K562 (cell line): Measurements from ENCODE around the gene RNASEH2A. TPM values are rescaled to one million over a fixed set of nuclear protein-coding genes. Genes with fewer than 3 reads are reported as not detected.

Experiments
- ATF7 ChIP-seq: fragments of 450-650 bp; IDR thresholded peaks from 2 replicates; pipeline ENCODE4 v1.7.1; 2014; ENCODE audit warnings: mild to moderate bottlenecking, moderate library complexity
- CXXC5 ChIP-seq: fragments of 250-450 bp; sonication (Bioruptor Pico); IDR thresholded peaks from 2 replicates; pipeline ENCODE4 v1.8.0; 2022; ENCODE audit warnings: inconsistent platforms, mild to moderate bottlenecking, moderate library complexity
- DPF2 ChIP-seq: fragments of 450-650 bp; IDR thresholded peaks from 2 replicates; pipeline ENCODE4 v1.6.1; 2016
- ERF ChIP-seq: fragments of 450-650 bp; formaldehyde crosslinking; IDR thresholded peaks from 2 replicates; pipeline ENCODE4 v1.4.0; 2020; ENCODE audit warnings: mild to moderate bottlenecking, mixed read lengths
- GABPB1 ChIP-seq: sonication (generic); formaldehyde crosslinking; IDR thresholded peaks from 2 replicates; pipeline ENCODE4 v1.8.0; 2022; ENCODE audit warnings: mild to moderate bottlenecking, missing genetic modification reagents
- HIVEP1 ChIP-seq: fragments of 250-450 bp; sonication (Bioruptor Pico); IDR thresholded peaks from 2 replicates; pipeline ENCODE4 v1.4.0; 2020; ENCODE audit warnings: mild to moderate bottlenecking
- MTA3 ChIP-seq: fragments of 450-650 bp; formaldehyde crosslinking; IDR thresholded peaks from 2 replicates; pipeline ENCODE4 v1.6.1; 2017; ENCODE audit warnings: mild to moderate bottlenecking, borderline replicate concordance
- NFYB ChIP-seq: IDR thresholded peaks from 2 replicates; pipeline ENCODE4 v1.6.1; 2011; ENCODE audit warnings: mild to moderate bottlenecking, moderate library complexity; ENCODE audit not compliant: insufficient read length; ENCODE audit errors: extremely low read depth
- PHB2 ChIP-seq: fragments of 450-650 bp; IDR thresholded peaks from 2 replicates; pipeline ENCODE4 v1.6.1; 2017; ENCODE audit warnings: low read depth
- PHF21A ChIP-seq: fragments of 450-650 bp; IDR thresholded peaks from 2 replicates; pipeline ENCODE4 v1.6.1; 2017; ENCODE audit warnings: low read depth, borderline replicate concordance
- RBBP5 ChIP-seq: fragments of 200-600 bp; sonication (generic); IDR thresholded peaks from 2 replicates; pipeline ENCODE4 v1.6.1; 2012; ENCODE audit warnings: borderline replicate concordance, mild to moderate bottlenecking, low read length, control low read depth, inconsistent platforms; ENCODE audit not compliant: insufficient read depth, poor library complexity, severe bottlenecking
- RBFOX2 ChIP-seq: fragments of 200-400 bp; formaldehyde crosslinking; IDR thresholded peaks from 2 replicates; pipeline ENCODE4 v1.6.1; 2017; ENCODE audit warnings: low read depth, mild to moderate bottlenecking, low read length, moderate library complexity
- RBM15 ChIP-seq: fragments of 200-400 bp; formaldehyde crosslinking; IDR thresholded peaks from 2 replicates; pipeline ENCODE4 v1.6.1; 2018; ENCODE audit warnings: mild to moderate bottlenecking, low read length, moderate library complexity; ENCODE audit not compliant: insufficient read depth
- SREBF1 ChIP-seq: fragments of 150-350 bp; IDR thresholded peaks from 2 replicates; pipeline ENCODE4 v1.6.1; 2014; ENCODE audit warnings: antibody characterized with exemption, low read depth, low read length, borderline replicate concordance
- ZNF318 ChIP-seq, 2 experiments: fragments of 450-650 bp; IDR thresholded peaks; 2 replicates each; pipeline ENCODE4 v1.6.1; 2016; ENCODE audit warnings: mild to moderate bottlenecking in 2 of 2, borderline replicate concordance in 1 of 2, low read depth in 1 of 2, moderate library complexity in 1 of 2
- polyA plus RNA-seq, 8 experiments: library from polyadenylated mRNA; depleted of rRNA in 4 of 8; stranded (reverse) in 5 of 8; unstranded in 3 of 8; fragments of >200 nt; fragmentation: Nextera tagmentation in 2 of 8; fragmentation: Illumina TruSeq in 1 of 8; extraction: Ambion mirVana in 2 of 8; extraction: Trizol in 1 of 8; gene quantifications; 2 replicates each; pipeline versions ENCODE4 v1.2.1 to v1.2.3, GENCODE V29; 2011 to 2014; ENCODE audit warnings: inconsistent platforms in 1 of 8, missing spikeins in 1 of 8
- total RNA-seq, 7 experiments: library from RNA; depleted of rRNA in 6 of 7; stranded (reverse); fragments of >200 nt in 6 of 7; fragmentation: Illumina TruSeq in 2 of 7; extraction: Trizol in 2 of 7; gene quantifications; 2 replicates each; pipeline versions ENCODE4 v1.2.1 to v1.2.3, GENCODE V29; 2011 to 2021; ENCODE audit warnings: low replicate concordance in 1 of 7
- TF ChIP-seq, protein P1 (sequence below): fragments of 250-450 bp; sonication (Bioruptor Pico); IDR thresholded peaks from 2 replicates; pipeline ENCODE4 v1.5.0; 2021; ENCODE audit warnings: mild to moderate bottlenecking, moderate library complexity

The RNASEH2A gene
- total and polyA plus RNA-seq, 9 of the 15 experiments (the other 6 are each of a cell fraction or from before 2014, with no cell fraction given): 22.3 to 78.0 (median 61.7) TPM

DNA sequence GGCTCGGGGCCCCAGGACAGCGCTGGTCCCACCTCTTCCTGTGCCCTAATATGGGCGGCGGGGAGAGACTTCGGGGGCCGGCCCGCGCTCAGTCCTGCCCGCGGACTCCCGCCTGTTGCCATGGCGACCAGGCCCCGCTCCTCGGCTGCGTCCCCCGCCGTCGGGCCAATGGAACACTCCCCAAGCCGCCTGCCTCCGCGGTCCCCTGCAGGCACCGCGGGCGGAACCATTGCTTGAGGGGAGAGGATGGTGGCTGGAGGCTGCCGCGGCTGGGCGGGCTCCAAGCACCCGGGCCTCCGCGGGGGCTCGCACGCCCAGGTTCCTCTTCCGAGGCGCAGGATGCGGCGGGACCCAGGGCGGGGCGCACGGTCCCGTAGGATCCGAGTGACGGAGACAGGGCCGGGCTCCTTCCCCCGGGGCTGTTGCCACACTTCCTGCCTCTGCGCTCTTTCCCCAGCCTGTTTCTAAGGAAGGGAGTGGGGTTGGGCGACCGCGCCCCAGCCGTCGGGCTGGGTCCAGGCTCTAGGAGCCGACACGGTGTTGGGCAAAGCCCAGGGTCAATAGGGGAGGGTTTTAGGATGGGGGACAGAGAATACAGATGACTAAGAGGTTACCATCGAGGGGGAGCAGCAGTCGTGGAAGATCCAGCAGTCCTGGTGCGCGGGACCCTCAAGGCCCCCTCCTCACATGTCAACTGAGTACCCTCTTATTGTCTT lies 16.3 kb upstream of the RNASEH2A start (continued):
- TF ChIP-seq, protein P1, sequence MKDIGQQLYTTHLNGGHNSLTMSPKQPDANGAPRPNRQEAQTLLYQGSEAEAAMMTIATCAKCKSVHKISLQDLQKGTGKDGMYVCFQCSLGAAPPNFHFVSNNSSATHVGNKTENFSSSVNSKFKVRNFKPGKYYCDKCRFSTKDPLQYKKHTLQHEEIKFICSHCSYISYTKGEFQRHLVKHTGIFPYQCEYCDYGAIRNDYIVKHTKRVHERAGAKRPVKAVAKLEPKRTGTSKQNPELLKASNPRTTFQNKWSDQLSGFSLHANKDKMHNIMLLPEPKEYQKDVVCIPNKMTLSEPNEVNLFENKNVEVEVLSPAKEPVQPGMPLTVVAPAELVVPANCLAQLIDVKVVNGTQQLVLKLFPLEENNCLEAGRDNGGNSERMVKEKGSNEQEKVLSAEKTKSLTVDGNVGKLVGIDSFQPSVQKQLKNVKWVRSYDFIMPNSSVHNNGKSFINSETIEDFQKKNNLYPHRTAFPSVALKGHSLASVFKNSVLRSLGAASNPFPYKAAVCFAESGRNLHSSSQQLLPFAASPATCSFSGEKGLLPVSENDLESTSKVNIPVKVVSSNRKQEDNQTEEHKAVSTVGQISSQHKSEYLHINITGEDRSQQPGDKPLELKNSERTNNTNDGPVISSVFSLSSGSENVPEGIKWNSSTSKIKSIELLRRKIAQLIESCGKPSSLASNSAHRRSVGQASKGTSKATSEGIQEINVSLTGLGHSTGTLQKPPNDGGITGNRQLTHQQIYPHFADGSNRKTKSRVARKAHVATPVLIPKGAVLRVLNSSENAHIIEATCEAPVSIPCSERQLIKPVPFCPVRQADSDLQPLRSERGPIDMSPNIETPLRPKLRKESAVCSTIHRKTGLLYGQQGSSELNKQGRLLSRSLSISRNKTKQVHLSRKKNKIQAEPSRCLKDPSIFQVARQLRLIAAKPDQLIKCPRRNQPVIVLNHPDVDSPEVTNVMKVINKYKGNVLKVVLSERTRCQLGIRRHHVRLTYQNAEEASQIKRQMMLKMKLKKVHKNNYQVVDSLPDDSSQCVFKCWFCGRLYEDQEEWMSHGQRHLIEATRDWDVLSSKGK (CRISPR knock-in tag): no peak
- TF ChIP-seq RBFOX2 (peak; percentile 86), SREBF1 (peak; percentile 77; the same call in 1 of the 2 replicates), NFYB (no peak), ATF7 (peak; percentile 99), RBM15 (no peak), MTA3 (no peak; the same call in 1 of the 2 replicates), GABPB1 (CRISPR knock-in tag) (peak; percentile 87), PHB2 (no peak), ERF (0 out of 2 replicates have a peak, but pooled peaks have one; percentile 7), ZNF318 (IDR thresholded peaks at IDR 0.05; ENCODE audit: borderline replicate concordance in 1 of 2, low read depth in 1 of 2) (no peak), RBBP5 (peak; percentile 55), HIVEP1 (CRISPR knock-in tag) (no peak), DPF2 (peak; percentile 14; the same call in 1 of the 2 replicates), PHF21A (peak; percentile 67; the same call in 1 of the 2 replicates), CXXC5 (CRISPR knock-in tag) (peak; percentile 96)
